WI38 (cell line): ENCODE measurements around the gene RRAD.

Experiments used
- H3K4me3 ChIP-seq: 2 replicates; pipeline ENCODE4 v1.5.1; 2011; ENCODE audit warnings: low read depth, mild to moderate bottlenecking, control low read depth, low read length
- CTCF ChIP-seq: IDR thresholded peaks from 2 replicates; pipeline ENCODE4 v1.5.1; 2012; ENCODE audit warnings: low read depth, mild to moderate bottlenecking, control low read depth, low read length

The RRAD gene

GRCh38 chr16:66888647-66889615, 36.4 kb downstream of the RRAD start:
- H3K4me3 ChIP-seq = no peak overlapping the region
- no peak for TF ChIP-seq CTCF

GRCh38 chr16:66886914-66887313, 38.4 kb downstream of the RRAD start:
- TF ChIP-seq CTCF = no peak
- no peak overlapping the region for H3K4me3 ChIP-seq

GRCh38 chr16:66886321-66886720, 39.0 kb downstream of the RRAD start:
- H3K4me3 ChIP-seq = no peak overlapping the region
- no peak for TF ChIP-seq CTCF

GRCh38 chr16:66885491-66885890, 39.8 kb downstream of the RRAD start:
- TF ChIP-seq CTCF = no peak
- H3K4me3 ChIP-seq = no peak overlapping the region

GRCh38 chr16:66882702-66883101, 42.6 kb downstream of the RRAD start:
- H3K4me3 ChIP-seq = no peak overlapping the region
- TF ChIP-seq CTCF = no peak

- no peak for TF ChIP-seq CTCF
- H3K4me3 ChIP-seq = no peak overlapping the region
These were observed 43.3 kb downstream of the RRAD start for GRCh38 chr16:66881964-66882508.

- TF ChIP-seq CTCF = no peak
- H3K4me3 ChIP-seq = peak overlapping the region; percentile 89
These were observed 43.8 kb downstream of the RRAD start for GRCh38 chr16:66881560-66881959.
